IMR-90 (cell line): ENCODE data around the gene RPL18.

Experiments used
- BHLHE40 ChIP-seq: fragments of 150-350 bp; IDR thresholded peaks from 2 replicates; pipeline ENCODE4 v1.6.1; 2016; ENCODE audit warnings: mild to moderate bottlenecking, low read depth, low read length
- CEBPB ChIP-seq: IDR thresholded peaks from 2 replicates; pipeline ENCODE4 v1.6.1; 2012; ENCODE audit warnings: low read depth, low read length, improper control_type of control experiment
- CTCF ChIP-seq: conservative IDR thresholded peaks from 2 replicates; pipeline ENCODE4 v1.5.1; 2012; ENCODE audit warnings: mild to moderate bottlenecking, low read depth, low read length, improper control_type of control experiment
- MAFK ChIP-seq: IDR thresholded peaks from 2 replicates; pipeline ENCODE4 v1.6.1; 2012; ENCODE audit warnings: low read depth, low read length, improper control_type of control experiment
- POLR2A ChIP-seq: IDR thresholded peaks from 2 replicates; pipeline ENCODE4 v1.6.1; 2012; ENCODE audit warnings: mild to moderate bottlenecking, low read depth, low read length
- RAD21 ChIP-seq: IDR thresholded peaks from 2 replicates; pipeline ENCODE4 v1.6.1; 2012; ENCODE audit warnings: low read length, improper control_type of control experiment
- RCOR1 ChIP-seq: IDR thresholded peaks from 2 replicates; pipeline ENCODE4 v1.6.1; 2012; ENCODE audit warnings: mild to moderate bottlenecking, low read length, improper control_type of control experiment; ENCODE audit not compliant: insufficient replicate concordance
- RFX5 ChIP-seq: IDR thresholded peaks from 2 replicates; pipeline ENCODE4 v1.8.0; 2012; ENCODE audit warnings: low read depth, mild to moderate bottlenecking, low read length, moderate library complexity
- USF2 ChIP-seq: fragments of 150-350 bp; IDR thresholded peaks from 2 replicates; pipeline ENCODE4 v1.6.1; 2017; ENCODE audit warnings: mild to moderate bottlenecking, antibody characterized with exemption, low read length, low read depth

- TF ChIP-seq BHLHE40 = no peak
- TF ChIP-seq CTCF = no peak
- TF ChIP-seq RCOR1 = no peak
- no peak for TF ChIP-seq POLR2A
- TF ChIP-seq CEBPB = no peak
- no peak for TF ChIP-seq RAD21
- no peak for TF ChIP-seq USF2
- no peak for TF ChIP-seq RFX5
- no peak for TF ChIP-seq MAFK
Observed at GRCh38 chr19:48616491-48617056, 2.4 kb downstream of the RPL18 start.
